ENCODE results near the gene ZP1.

ZP1 gene

DNA sequence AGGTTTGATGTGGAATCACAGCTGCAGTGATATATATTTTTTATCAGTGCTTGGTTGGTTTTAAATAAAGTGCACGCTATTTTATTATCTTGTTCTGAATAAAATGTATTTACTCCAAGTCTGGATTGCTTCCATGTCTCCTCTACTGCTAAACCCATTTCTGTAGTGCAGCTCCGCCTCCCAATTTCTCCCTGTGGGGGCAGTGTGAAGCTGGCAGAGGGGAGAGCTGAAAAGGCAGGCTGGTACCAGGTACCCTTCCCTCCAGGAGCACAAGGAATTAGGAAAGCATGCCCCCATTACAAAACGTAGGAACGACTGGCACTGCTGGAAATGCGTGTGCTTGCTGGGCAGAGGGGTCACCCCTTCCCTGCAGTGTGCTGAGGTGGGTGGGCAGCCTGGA is 56.0 kb downstream of the ZP1 start:
- no peaks in the 10 kb centered on the region for H3K9me3 Mint-ChIP-seq
- peaks cover 27% of the 10 kb centered on the region for H3K36me3 Mint-ChIP-seq (ENCODE audit: low read depth)
- H3K4me3 Mint-ChIP-seq: peak overlapping the region; percentile 42
- H3K27ac Mint-ChIP-seq: no peak overlapping the region
- H3K4me1 Mint-ChIP-seq (ENCODE audit: low read depth): peaks cover 14% of the 10 kb centered on the region
- H3K27me3 Mint-ChIP-seq (ENCODE audit: low read depth): peaks cover 31% of the 10 kb centered on the region

DNA sequence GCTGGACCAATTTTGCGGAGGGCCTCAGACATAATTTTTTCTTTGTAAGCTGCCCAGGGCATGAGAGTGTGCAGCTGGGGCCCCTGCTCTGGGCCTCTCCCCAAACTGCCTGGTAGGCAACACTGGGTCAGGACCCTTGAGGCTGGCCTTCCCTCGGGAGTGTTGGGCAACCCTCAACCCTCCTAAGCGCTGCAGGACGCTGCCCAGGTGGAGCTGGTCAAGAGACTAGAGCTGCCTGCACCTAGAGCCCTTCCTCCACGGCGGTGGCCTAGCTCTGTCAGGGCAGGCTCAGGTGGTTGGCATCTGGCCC is 56.4 kb downstream of the ZP1 start:
- Mint-ChIP-seq H3K27me3 (ENCODE audit: low read depth) (peaks cover 31% of the 10 kb centered on the region), H3K36me3 (ENCODE audit: low read depth) (peaks cover 27% of the 10 kb centered on the region), H3K9me3 (no peaks in the 10 kb centered on the region), H3K4me3 (no peak overlapping the region), H3K4me1 (ENCODE audit: low read depth) (peaks cover 14% of the 10 kb centered on the region), H3K27ac (no peak overlapping the region)

DNA sequence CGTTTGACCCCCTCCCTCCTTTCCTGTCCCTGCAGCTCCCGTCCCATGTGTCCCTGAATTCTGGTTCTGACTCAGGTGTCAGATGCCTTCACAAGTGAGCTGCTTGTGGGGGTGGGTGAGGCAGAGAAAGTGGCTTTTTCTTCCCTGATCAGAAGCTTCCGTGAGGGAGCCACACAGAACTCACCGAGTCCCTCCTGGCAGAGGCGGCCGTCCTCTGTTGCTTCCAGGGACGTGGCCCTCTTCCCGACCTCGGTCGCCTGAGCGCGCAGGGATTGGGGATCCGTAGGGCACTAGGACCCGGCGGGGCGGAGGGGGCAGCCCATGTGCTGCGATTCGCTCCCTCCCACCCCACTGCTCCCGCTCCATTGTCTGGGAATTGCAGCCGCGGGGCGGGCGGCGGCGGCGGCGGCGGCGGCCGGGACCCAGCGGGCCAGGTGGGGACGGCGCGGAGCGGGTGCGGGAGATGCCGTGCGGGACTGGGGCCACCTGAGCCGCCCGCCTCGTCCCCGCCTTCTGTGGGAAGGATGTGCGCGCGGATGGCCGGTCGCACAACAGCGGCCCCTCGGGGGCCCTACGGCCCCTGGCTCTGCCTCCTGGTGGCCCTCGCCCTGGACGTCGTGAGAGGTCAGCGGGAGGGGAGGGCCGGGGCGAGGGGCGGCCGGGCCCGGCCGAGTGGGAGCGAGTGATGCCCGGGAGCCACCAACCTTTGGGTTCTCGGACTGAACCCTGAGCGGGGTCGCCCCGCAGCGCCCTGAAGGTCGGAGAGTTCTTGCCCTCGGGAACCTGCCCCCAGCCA is 57.0 kb downstream of the ZP1 start, which contains the start of gene TMEM132A:
Gene TMEM132A, plus strand, starts transcription at position 351 of the 796 bp plus-strand sequence. Its CDS starts 174 bp downstream, at position 525.
- Mint-ChIP-seq H3K36me3 (ENCODE audit: low read depth) (peaks cover 27% of the 10 kb centered on the region), H3K27me3 (ENCODE audit: low read depth) (peaks cover 31% of the 10 kb centered on the region), H3K4me1 (ENCODE audit: low read depth) (peaks cover 14% of the 10 kb centered on the region), H3K9me3 (no peaks in the 10 kb centered on the region), H3K4me3 (peak within 1 kb of the TSS; percentile 65), H3K27ac (no peak within 1 kb of the TSS)
